Measurements from ENCODE around the gene FRK. TPM values are rescaled to one million over a fixed set of nuclear protein-coding genes. Genes with fewer than 3 reads are reported as not detected.
"Not testable (repeated sequence)": the region's sequence is repeated elsewhere in the genome, so short reads cannot be mapped to it uniquely, and the experiment has no call there.

Gene FRK
- total RNA-seq, 4 donors from 2014 or later, result 7.4 to 54.3 (median 31.2) TPM

DNA sequence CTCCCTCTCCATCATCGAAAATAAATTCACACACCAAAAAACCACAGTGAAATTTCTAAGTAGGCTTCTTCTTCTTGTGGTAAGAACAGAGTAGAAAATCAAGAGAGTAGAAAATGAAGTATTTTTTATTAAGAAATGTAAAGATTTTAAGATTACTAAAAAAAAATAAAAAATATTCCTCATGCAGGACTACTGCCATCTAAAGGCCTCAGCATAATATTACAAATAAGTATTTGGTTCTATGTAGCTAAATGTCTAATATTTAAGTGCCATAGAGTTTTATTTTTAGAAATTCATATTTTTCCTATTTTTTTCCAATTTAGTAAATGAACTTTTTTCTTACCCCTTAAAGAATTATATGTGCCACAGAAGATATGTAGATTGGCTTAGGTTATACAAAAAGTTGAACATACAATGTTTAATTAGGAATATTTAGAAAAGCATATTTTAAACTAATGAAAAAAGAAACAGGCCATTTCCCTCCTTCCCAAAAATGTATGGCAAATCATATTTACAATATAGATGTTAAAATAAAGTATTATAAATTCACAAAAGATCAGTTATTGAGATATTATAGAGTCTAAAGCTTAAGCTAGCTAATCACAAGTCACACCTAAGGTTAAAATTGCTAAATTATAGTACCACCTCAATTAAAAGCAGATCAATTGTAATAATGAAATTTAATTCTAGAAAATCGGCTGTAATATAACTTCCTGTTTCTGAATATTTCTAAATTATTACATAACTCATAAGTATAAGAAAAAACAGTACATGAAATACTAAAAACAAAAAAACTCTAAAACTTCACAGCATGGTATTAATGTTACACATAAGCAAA is 36.5 kb upstream of the FRK start:
- Histone ChIP-seq H3K36me3 (no peaks in the 10 kb centered on the region), H3K4me3 (no peak overlapping the region), H3K9me3 (peaks cover 0 to 12% (median 3%) of the 10 kb centered on the region in 4 donors), H3K27ac (no peak overlapping the region), H3K4me1 (peaks cover 0 to 14% (median 4%) of the 10 kb centered on the region in 4 donors), H3K27me3 (no peaks in the 10 kb centered on the region)
- no peak for DNase-seq
- TF ChIP-seq CTCF (IDR thresholded peaks at IDR 0.05) (peak in 4 of 6 experiments; percentile 20 to 58 (median 52)), POLR2A (IDR thresholded peaks at IDR 0.05) (no peak)

GRCh38 chr6:116096048-116096759 is 35.5 kb upstream of the FRK start:
- H3K4me1 ChIP-seq, H3K4me3 ChIP-seq, H3K27ac ChIP-seq, H3K36me3 ChIP-seq, H3K27me3 ChIP-seq, DNase-seq: not testable (repeated sequence)
- H3K9me3 ChIP-seq, result peaks cover 0 to 12% (median 3%) of the 10 kb centered on the region in 4 donors

- Histone ChIP-seq H3K4me1 (peaks cover 0 to 1% (median 0%) of the 10 kb centered on the region in 4 donors), H3K36me3 (no peaks in the 10 kb centered on the region), H3K27me3 (no peaks in the 10 kb centered on the region), H3K4me3 (no peak overlapping the region), H3K27ac (no peak overlapping the region), H3K9me3 (peaks cover 0 to 12% (median 3%) of the 10 kb centered on the region in 4 donors)
- no peak for TF ChIP-seq POLR2A (IDR thresholded peaks at IDR 0.05)
- no peak for TF ChIP-seq CTCF (IDR thresholded peaks at IDR 0.05)
- DNase-seq, result no peak
These were observed 33.4 kb upstream of the FRK start for GRCh38 chr6:116094041-116094440.

GRCh38 chr6:116090251-116090650 is 29.6 kb upstream of the FRK start:
- H3K27me3 ChIP-seq, result no peaks in the 10 kb centered on the region
- DNase-seq, result no peak
- H3K4me1 ChIP-seq, result no peaks in the 10 kb centered on the region
- H3K27ac ChIP-seq, result no peak overlapping the region
- no peaks in the 10 kb centered on the region for H3K36me3 ChIP-seq
- TF ChIP-seq POLR2A (IDR thresholded peaks at IDR 0.05) (no peak), CTCF (IDR thresholded peaks at IDR 0.05) (no peak)
- no peak overlapping the region for H3K4me3 ChIP-seq
- H3K9me3 ChIP-seq, result no peaks in the 10 kb centered on the region

DNA sequence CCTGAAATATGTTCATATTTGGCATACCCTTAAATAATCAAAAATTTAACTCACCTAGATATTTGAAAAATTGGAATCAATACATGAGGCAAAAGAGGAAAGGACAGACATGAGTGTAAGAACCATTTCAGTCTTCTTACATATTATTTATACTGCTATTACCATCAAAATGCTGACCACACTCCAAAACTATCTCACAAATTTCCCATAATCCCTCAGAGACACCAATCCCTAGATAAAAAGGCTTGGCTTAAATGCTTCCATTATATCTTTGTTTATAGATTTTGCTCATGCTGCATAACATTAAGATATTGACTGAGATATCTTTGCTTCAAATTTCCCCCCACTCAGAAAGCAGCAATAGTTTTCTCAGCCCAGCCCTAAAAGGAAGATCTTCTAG is 28.3 kb upstream of the FRK start:
- no peak for DNase-seq
- no peaks in the 10 kb centered on the region for H3K9me3 ChIP-seq
- H3K27ac ChIP-seq, result no peak overlapping the region
- H3K27me3 ChIP-seq, result no peaks in the 10 kb centered on the region
- H3K36me3 ChIP-seq, result no peaks in the 10 kb centered on the region
- TF ChIP-seq CTCF (IDR thresholded peaks at IDR 0.05) (no peak), POLR2A (IDR thresholded peaks at IDR 0.05) (no peak)
- H3K4me3 ChIP-seq, result no peak overlapping the region
- H3K4me1 ChIP-seq, result no peaks in the 10 kb centered on the region

DNA sequence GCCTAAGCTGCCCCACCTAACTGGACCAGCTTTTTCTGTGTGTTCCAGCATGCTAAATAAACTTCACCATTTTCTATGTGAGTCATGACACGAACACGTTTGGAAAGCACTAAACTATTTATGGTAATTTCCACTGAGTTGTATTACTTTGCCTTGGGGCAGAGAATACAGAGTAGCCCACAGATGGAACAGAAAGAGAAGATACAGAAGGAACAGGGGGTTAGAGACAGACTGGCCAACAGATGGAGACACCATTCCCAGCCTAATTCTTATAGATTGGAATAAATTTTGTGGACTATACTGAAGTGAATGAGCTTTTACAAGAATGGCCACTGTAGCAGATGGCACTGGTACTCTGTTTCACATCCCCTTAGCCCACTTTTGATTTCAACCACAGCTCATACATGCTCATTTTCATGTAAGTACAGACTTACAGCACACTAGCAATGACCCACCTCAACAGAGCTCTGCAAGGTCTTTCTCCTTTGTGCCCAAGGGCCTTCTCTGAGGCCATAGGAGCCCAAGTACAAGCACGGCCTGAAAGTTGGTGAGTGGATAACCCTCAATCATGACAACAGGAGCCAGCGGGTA is 26.8 kb upstream of the FRK start:
- Histone ChIP-seq H3K4me1 (no peaks in the 10 kb centered on the region), H3K4me3 (no peak overlapping the region), H3K27ac (no peak overlapping the region), H3K36me3 (no peaks in the 10 kb centered on the region), H3K9me3 (no peaks in the 10 kb centered on the region), H3K27me3 (no peaks in the 10 kb centered on the region)
- DNase-seq, result no peak
- TF ChIP-seq CTCF (IDR thresholded peaks at IDR 0.05) (no peak), POLR2A (IDR thresholded peaks at IDR 0.05) (no peak)

Measured in Peyer's patch (tissue), 4 donors.